ENCODE data around the gene AKAP1. TPM values are rescaled to one million over a fixed set of nuclear protein-coding genes. Genes with fewer than 3 reads are reported as not detected.
"Not testable (repeated sequence)": the region's sequence is repeated elsewhere in the genome, so short reads cannot be mapped to it uniquely, and the experiment has no call there.

The AKAP1 gene
- polyA plus RNA-seq, 3 donors, result 32.5 to 37.0 (median 33.4) TPM

- DNase-seq (ENCODE audit: extremely low read depth in 1 of 11, low read depth in 9 of 11, low spot score in 4 of 11), result no peak
Measured at GRCh38 chr17:57097832-57098421, 12.9 kb downstream of the AKAP1 start.

- DNase-seq (ENCODE audit: extremely low read depth in 1 of 11, low read depth in 9 of 11, low spot score in 4 of 11), result no peak
Measured at GRCh38 chr17:57099165-57099564, 14.1 kb downstream of the AKAP1 start.

- DNase-seq (ENCODE audit: extremely low read depth in 1 of 11, low read depth in 9 of 11, low spot score in 4 of 11), result no peak
Measured at GRCh38 chr17:57102122-57102521, 17.1 kb downstream of the AKAP1 start.

GRCh38 chr17:57102660-57103059 is 17.6 kb downstream of the AKAP1 start:
- DNase-seq (ENCODE audit: extremely low read depth in 1 of 11, low read depth in 9 of 11, low spot score in 4 of 11), result not testable (repeated sequence)

GRCh38 chr17:57104461-57105175 is 19.6 kb downstream of the AKAP1 start:
- no peak for DNase-seq (ENCODE audit: extremely low read depth in 1 of 11, low read depth in 9 of 11, low spot score in 4 of 11)

- no peak for DNase-seq (ENCODE audit: extremely low read depth in 1 of 11, low read depth in 9 of 11, low spot score in 4 of 11)
Measured at GRCh38 chr17:57105591-57105990, 20.5 kb downstream of the AKAP1 start.

GRCh38 chr17:57106107-57106835 is 21.2 kb downstream of the AKAP1 start:
- no peak for DNase-seq (ENCODE audit: extremely low read depth in 1 of 11, low read depth in 9 of 11, low spot score in 4 of 11)

GRCh38 chr17:57106836-57107497 is 21.9 kb downstream of the AKAP1 start:
- DNase-seq (ENCODE audit: extremely low read depth in 1 of 11, low read depth in 9 of 11, low spot score in 4 of 11), result no peak

GRCh38 chr17:57107498-57108101 is 22.6 kb downstream of the AKAP1 start:
- no peak for DNase-seq (ENCODE audit: extremely low read depth in 1 of 11, low read depth in 9 of 11, low spot score in 4 of 11)

GRCh38 chr17:57108671-57109392 is 23.8 kb downstream of the AKAP1 start:
- no peak for DNase-seq (ENCODE audit: extremely low read depth in 1 of 11, low read depth in 9 of 11, low spot score in 4 of 11)

GRCh38 chr17:57109393-57110151 is 24.5 kb downstream of the AKAP1 start:
- no peak for DNase-seq (ENCODE audit: extremely low read depth in 1 of 11, low read depth in 9 of 11, low spot score in 4 of 11)

- DNase-seq (ENCODE audit: extremely low read depth in 1 of 11, low read depth in 9 of 11, low spot score in 4 of 11), result no peak
Measured at GRCh38 chr17:57110152-57110542, 25.1 kb downstream of the AKAP1 start.

GRCh38 chr17:57110579-57111325 is 25.7 kb downstream of the AKAP1 start:
- no peak for DNase-seq (ENCODE audit: extremely low read depth in 1 of 11, low read depth in 9 of 11, low spot score in 4 of 11)

- DNase-seq (ENCODE audit: extremely low read depth in 1 of 11, low read depth in 9 of 11, low spot score in 4 of 11), result no peak
Measured at GRCh38 chr17:57111386-57111785, 26.3 kb downstream of the AKAP1 start.

GRCh38 chr17:57113011-57113410 is 28.0 kb downstream of the AKAP1 start:
- no peak for DNase-seq (ENCODE audit: extremely low read depth in 1 of 11, low read depth in 9 of 11, low spot score in 4 of 11)

- DNase-seq (ENCODE audit: extremely low read depth in 1 of 11, low read depth in 9 of 11, low spot score in 4 of 11), result no peak
Measured at GRCh38 chr17:57113656-57114055, 28.6 kb downstream of the AKAP1 start.

- DNase-seq (ENCODE audit: extremely low read depth in 1 of 11, low read depth in 9 of 11, low spot score in 4 of 11), result no peak
Measured at GRCh38 chr17:57114085-57114673, 29.1 kb downstream of the AKAP1 start.
